Activated effector memory CD4-positive, alpha-beta T cell treated with anti-CD3 and anti-CD28 coated beads, Interleukin-2, amount 50 U/mL, for 16 hours (primary cell): ENCODE data around the gene SLC22A2.

Experiments used
- DNase-seq: peaks from one replicate; pipeline ENCODE4 v3.0.0-alpha.2; 2020

Gene SLC22A2

DNA sequence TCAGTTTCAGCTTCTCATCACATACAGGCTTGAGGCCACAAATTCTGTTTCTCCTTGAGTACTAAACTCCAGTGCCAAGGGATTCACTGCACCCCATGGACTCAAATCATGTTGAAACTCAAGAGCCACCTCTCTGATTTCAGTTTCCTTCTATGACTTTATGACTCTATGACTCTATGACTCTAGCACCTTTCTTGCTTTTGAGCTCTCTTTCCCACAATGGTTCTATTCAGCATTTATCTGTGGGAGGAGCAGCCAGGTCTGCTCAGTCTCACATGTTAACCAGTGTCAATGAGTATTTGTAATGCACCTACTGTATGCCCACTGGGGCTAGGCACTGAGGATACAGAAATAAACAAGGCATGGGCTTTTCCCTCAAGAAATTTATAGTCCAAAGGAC lies 14.6 kb upstream of the SLC22A2 start:
- no peak for DNase-seq

DNA sequence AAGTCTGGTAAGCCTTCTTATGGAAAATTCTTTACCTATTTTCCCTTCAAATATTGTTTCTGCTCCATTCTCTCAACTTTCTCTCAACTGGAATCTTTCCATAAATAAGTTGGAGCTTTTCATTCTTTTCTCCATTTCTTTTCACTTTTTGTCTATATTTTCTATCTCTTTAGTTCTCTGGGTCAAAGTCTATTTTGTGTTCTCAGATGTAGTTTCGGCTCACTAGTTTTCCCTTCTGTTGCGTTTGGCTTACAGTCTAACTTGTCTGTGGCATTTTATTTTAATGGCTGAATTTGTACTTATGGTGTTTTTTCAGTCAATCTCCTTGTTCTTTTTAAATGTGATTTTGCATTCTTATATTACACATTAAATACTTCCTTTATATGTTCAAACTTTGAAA lies 14.1 kb upstream of the SLC22A2 start:
- DNase-seq: no peak

DNA sequence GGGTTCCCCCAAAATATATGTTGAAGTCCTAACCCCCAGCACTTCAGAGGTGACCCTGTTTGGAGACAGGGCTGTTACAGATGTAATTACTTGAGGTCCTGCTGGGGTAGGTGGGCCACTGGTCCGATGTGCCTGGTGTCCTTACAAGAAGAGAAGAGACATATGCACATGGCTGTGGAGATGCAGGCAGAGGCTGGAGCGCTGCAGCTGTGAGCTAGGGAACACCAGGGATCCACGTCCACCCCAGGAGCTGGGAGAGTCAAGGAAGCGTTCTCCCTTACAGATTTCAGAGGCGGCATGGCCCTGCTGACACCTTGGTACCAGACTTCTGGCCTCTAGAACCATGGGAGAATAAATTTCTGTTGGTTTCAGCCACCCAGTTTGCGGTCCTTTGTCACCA lies 11.7 kb upstream of the SLC22A2 start:
- no peak for DNase-seq

DNA sequence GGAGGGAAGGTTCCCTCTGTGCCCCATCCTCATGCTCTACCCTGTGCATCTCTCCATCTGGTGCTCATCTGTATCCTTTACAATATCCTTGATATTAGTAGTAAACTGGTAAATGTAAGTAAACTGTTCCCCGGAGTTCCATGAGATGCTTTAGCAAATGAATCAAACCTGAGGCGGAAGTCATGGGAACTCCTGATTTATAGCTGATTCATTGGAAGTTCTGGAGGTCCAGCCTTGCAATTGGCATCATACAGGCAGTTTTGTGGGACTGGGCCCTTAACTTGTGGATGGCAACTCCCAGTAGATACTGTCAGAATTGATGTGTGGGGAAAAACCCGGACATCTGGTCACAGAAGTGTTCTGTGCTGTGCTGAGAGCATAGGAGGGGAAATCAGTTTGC lies 11.2 kb upstream of the SLC22A2 start:
- no peak for DNase-seq

DNA sequence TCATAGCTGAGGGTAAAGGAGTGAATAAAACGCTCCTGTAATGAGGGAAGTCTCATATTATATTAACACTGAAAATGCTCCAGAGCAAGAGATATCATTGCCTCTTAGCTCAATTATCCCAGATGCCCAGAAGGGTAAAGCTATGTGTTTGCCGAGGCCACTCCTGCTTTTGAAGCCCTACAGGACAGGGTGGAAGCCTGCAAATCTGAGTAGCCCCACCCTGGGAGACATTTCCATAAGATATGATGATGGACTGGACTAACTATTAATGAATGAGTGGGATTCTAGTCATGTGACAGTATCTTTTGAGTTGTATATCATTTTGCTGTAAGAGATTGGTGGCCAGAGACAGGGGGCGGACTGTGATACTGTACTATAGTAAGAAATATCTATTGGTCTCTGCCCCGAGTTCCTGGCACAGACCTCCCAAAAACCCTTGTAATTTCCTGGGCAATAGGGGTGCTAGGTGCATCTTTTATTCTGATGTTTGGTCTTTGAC lies 10.5 kb upstream of the SLC22A2 start:
- DNase-seq: no peak

DNA sequence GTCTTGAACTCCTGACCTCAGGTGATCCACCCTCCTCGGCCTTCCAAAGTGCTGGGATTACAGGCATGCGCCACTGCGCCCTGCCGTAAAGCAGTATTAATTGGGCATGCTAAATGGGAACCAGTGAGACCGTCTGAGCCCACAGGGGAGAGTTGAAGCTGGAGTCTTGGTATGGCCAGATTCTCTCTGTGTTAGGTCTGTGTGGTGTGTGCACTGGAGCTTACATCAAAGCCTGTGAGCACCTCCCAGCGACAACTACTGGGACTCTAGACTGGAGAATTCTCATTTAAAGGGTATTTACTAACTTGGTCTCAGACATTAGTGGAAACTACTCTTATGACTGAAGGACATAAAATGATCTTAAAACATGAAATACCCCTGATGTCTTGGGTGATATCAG lies 8.5 kb upstream of the SLC22A2 start:
- no peak for DNase-seq

DNA sequence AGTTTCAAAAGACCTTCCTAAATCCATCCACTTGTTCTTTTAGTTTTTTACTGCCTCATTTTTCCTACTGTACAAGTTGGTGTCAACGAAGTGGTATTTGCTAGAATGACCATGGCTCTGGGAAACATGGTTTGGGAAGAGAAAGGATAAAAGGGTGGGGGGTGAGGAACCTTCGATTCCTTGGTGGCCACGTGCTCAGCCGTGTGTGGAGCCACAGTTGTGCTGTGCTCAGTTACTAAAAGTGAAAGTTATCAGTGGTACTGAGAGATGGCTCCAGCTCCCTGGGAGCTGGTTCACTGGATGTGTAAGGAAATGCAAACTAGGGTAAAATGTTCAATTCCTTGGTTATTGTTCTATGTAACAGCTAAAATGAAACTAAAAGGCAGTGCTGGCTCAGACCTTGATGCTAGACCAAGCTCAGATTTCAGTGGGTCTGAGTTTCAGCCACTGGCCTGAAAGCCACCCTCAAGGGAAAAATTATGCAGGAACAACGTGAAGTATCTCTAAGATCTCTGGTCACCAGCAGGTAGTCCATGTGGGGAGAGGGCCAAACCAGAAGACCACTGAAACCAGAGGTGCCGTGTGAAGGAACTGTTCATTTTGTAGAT lies 7.4 kb upstream of the SLC22A2 start:
- no peak for DNase-seq

DNA sequence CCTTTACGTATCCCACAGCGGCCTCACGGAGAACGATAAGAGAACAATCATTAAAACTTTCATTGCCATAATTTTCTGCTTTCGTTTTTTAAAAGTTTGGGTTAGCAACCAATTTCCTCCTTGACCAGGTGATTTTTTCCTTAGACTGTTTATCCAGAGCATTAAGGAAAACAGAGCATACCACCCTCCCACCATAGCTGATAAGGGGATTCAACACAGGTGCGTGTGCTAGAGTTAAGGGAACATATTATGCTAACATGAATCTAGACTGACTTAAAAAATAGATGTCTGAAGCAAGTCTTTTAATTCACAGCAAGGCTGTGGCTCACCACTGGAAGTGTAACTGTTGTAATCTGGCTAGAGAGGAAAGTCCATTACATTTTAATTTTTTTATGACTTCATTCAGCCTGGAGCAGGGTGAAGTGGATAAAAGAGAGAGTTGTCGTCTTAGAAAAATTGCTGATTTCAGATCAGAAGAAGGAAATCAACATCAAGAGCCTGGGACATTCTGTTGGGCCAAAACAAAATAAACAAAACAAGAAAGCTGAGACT lies 5.5 kb upstream of the SLC22A2 start:
- no peak for DNase-seq

DNA sequence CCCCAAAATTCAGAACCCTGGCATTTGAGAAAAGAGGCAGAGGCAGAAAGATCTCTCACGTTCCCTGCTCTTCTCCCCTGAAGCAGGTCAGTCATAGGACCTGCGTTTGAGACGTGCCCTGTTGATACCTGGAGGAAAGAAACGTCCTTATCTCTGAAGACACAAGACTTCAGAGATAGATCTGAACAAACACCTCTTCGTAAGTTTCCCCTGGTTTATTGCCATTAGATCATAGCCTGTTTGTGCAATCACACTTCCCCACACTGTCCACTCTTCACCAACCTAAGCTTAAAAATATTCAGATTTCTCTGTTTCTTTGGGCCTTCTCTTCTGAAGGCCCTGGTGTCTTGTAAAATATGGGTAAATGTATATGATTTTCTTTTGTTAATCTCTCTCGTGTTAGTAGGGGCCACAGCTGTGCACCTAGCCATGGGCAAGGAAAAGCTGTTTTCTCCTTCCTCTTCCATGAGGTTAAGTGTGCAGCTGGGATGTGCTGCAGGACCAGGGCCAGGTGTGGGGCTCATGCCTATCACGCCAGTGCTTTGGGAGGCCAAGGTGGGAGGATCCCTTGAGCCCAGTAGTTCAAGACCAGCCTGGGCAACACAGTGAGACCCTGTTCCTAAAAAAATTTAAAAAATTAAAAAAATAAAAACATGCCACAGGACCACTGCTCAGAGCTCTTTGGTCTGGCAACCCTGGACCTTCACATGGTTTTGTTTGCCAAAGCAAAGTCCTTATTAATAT lies 4.7 kb upstream of the SLC22A2 start:
- DNase-seq: no peak

DNA sequence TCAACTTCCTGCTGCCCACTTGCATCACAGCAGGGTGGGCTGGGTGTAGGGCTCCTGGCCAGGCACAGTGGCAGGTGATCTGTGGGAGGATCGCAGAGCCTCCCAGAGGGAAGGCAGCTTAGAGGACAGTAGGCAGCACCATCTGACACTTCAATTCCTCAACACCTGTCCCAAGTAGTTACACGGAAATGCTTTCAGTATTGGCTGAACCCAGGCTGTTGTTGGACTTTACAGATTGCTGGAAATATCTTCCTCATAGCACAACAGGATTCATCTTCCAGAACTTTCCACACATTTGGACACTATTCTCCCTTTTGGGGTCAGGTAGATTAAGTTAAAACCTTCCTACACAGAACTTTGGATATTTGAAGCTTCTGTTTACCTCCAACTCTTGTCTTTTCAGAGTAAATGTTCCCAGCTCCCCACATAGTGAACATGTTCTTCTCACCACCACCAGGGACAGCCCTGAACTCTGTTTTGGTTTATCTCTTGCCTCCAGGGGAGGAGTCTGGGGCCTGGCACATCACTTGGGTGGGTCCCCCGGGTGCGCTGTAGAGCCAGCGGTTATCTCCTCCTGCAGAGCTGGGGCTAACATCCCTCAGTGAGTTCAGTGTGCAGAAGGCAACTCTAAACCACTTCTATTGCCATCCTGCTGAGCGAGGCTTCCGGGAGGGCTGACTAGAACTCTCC lies 3.5 kb upstream of the SLC22A2 start:
- DNase-seq: no peak

DNA sequence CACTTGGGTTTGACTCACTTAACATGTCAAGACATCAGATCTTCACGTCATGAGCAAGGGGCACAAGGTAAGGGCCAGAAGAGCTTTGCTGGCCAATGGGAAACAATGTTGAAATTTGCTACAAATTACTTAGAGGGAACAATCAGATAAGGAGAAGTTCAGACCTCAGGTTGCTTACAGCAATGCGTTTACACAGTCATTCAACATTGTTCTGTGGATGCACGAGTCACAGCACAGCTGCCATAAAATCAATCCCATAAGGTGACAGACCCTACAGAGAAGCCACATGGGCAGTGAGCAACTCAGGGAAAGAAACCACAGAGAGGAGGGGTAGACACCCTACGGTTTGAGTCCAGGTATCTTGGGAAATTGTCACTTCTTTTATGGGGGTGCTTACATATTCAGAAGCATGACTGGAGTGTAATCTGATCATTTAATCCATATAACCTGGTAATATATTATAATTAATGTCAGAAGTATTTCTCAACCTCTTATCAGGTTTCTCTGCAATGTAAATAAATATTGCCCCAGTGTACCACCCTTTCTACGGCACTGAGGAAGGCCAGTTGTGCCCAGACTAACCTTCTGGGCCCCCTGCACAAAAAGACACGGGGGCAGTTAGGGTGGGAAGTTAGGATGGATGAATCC lies 2.3 kb upstream of the SLC22A2 start:
- DNase-seq: no peak

DNA sequence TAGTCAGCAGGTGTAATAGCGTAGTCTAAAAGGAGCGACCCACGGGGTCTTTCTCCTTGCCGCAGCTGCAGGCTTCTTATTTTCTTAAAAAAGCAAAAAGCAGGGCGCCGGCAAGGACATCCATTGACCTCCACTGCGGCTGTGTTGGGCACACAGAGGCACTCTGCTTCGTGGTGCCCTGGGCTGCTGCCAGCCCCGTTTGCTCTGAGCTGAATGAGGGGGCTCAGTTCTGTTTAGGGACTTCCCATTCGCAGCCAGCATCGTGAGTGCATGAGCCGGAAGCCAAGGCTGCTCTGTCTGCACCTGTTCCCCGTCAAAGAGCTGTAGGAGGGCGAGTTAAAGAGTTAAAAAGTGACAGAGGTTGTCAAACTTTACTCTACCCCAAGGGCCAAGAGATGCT lies 1.7 kb upstream of the SLC22A2 start:
- no peak for DNase-seq

DNA sequence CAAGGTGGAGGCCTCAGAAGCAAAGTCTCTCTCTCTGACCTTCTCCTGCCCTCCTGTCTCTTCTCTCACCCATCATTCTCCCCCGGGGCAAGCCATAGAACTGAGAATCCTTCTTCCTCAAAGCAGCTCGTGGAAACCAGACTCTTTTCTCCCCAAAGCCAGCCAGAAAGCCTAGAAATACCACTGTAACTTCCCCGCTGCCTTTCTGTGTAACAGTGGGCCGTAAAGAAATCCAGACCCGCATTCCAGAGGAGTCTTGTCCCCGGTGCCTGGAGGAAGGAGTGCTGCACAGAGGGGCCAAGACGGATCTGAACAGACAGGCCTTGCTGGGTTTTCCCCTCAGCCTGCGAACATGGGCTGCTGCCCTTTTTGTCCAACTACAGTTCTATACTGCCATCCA lies 977 bp upstream of the SLC22A2 start:
- no peak for DNase-seq

DNA sequence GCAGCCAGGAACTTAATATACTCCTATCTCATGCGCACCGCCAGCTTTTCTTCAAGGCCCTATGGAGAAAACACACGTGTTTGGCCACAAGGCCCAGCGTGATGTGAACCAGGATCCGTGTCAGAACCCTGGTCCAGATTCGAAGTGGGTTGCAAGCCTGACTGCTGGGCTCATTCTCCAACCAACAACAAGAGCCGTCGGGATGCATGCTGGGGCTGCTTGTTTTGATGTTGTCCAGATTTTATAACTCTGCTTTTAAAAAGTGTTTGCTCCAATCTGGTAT lies 463 bp upstream of the SLC22A2 start:
- no peak for DNase-seq

DNA sequence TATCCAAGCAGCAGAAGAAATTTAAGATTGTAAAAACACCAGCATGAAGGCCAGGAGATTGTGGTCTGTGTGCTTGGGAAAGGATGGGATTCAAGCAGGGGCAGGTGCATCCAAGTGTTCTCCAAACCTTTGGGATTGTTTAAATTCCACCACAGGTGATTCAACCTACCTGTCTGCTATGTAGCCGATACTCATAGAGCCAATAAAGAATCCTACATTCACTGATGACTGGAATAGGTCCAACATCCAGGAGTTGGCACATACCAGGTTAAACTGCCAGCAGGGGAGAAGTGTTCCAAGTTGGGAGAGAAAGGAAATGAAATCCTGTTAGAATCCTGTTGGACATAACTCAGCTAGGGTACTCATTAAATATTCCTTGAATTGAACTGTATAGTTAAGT lies 2.2 kb downstream of the SLC22A2 start:
- no peak for DNase-seq

DNA sequence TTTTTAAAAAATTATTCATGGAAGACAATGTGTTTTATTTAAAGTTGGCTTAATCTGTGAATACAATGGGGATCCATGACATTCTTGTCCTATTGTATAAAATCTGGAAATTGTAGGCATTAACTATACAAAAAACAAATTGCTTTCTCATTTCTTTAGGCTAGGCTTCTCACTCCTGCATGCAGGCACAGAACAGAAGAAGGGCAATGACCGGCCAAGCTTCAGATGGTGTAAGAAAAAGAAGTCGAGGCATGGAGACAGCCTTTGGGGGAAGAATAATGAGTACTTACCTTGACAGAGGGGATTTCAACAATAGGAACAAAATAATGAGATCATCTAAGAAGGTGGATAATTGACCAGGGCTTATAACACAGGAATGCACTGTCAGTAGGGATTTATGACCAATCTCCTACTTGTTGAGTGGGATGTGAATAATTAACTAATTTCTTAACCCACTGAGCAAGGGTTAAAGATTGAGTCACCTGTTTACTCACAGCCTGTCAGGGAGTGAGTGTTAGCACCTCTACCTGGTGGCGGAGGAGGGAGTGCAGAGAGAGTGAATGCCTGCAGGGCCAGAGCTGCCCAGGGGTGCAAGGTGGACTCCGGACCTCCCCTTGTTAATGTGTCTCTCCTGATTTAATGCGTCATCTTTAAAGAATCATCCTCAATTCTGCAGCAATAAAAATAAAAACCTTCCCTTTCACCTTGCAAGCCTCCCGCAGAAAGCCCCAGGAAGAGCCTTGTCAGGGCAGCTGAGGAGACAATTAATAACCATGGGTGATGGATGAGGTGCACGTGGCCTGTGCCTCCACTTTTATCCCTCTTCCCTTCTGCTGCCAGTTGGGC lies 3.9 kb downstream of the SLC22A2 start:
- no peak for DNase-seq

DNA sequence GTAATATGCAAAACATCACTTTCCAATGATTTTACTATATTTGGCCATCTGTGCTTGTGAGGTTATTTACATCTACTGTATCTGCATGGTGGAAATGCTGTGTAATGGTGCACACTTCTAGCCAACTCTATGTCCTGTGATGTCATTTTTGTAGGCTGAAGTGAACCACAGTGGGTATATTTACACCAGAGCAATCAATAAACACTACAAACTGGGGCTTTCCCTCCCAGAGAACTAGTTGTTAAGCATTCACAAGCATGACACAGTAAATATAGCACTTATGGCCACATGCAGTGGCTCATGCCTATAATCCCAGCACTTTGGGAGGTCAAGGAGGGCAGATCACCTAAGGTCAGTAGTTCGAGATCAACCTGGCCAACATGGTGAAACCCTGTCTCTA lies 4.9 kb downstream of the SLC22A2 start:
- no peak for DNase-seq

DNA sequence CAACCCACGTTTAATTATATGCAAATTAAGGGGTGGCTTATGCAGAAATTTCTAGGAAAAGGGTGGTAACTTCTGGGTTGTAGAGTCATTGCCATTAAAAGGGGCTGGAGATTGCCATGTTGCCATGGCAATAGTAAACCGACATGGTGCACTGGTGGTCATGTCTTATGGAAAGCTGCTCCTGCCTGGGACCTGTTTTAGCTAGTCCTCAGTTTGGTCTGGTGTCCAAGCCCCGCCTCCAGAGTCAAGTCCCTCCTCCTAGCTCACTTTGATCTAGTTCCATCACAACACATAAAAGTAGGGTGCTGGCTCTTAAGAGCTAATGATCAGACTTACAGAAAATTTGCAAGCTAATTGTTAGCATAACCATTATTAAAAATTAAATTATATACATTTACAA lies 5.3 kb downstream of the SLC22A2 start:
- DNase-seq: no peak

DNA sequence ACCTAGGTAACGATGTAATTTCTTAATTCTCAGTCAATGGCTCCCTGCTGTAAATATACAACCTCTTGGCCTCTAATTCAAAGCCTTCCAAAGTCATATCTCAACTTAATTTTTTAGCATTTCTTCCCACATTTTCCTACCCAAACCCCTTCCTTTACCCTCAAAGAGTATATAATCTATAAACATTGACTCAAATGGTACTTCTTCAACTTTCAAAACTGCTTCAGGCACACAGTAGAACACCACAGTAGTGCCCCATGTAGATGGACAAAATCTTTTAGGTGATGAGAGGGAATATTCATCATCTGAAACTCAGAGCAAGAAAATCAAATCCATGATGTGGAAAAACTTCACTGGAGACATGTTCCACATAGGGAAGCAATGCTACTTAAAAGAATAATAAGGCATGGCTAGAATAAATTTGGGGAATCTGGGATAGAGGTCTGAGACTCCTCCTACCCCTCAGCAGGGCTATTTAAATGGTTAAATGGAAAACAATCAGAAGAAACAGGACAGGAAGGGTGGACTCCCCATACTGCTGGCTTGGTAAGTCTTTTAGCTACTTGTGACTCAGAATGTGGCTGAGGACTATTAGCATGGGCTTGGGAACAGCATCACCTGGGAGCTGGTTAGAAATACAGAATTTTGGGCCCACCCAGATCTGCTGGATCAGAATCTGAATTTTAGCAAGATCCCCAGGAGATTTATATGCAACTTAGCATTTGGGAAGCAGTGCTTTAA lies 6.4 kb downstream of the SLC22A2 start:
- no peak for DNase-seq

DNA sequence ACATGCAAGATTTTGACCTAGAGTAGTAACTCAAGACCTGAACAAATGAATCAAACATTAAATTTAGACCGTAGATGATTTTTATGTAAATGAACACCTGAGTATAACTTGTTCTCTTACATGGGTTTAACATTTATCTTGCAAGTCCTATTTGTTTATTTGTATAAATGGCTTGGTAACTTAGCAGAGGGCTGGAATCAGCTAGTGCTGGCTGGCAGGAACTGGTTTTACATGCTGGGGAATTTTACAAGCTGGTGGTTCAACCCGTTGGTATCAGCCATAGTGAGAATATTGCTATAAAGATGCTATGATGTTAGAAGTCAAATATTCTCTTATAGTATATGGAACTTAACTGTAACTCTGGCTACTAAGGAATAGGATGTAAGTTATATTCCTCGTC lies 8.9 kb downstream of the SLC22A2 start:
- DNase-seq: no peak

DNA sequence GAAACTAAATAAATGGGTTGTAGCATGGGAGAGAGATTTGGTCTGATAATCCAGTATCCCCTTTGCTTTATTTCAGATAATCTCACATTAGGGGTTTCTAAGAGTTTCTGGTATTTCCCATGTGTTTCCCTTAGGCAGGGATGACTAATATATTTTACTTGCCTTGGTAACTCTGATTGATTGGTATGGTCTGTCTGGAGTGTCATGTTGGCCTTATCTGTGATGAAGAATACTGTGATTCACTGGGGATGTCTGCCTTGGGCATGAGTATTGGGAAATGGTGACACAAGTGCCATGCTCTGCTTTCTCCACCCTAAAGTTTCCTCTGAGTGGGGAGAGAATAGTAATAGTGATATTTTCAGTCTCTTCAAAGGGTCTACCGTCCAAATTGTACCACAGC lies 10.1 kb downstream of the SLC22A2 start:
- no peak for DNase-seq

DNA sequence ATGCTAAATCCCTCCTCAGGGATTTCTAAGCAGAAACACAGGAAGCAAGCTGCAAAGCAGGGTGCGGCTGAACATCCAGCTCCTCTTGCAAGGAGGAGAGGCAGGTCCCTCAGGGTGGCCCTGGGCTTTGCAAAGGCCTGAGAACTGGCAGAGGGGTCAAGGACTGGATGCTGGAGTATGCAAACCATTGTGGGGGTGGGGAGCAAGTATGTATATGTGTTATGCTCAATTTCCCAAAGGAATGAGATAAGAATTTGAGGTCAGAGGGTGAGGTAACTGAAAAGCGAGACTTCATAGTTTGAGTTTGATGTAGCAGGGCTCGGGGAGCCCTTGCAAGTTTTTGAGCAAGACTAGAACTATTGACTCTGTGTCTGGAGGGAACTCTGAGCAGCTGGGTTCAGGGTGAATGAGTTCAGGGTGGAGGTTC lies 11.2 kb downstream of the SLC22A2 start:
- DNase-seq: no peak
